ENCODE results near the gene ZNF222. TPM values are rescaled to one million over a fixed set of nuclear protein-coding genes. Genes with fewer than 3 reads are reported as not detected.

The ZNF222 gene
- 1 to 10 TPM; 1.8 to 3.8 (median 2.9) TPM for total RNA-seq

DNA sequence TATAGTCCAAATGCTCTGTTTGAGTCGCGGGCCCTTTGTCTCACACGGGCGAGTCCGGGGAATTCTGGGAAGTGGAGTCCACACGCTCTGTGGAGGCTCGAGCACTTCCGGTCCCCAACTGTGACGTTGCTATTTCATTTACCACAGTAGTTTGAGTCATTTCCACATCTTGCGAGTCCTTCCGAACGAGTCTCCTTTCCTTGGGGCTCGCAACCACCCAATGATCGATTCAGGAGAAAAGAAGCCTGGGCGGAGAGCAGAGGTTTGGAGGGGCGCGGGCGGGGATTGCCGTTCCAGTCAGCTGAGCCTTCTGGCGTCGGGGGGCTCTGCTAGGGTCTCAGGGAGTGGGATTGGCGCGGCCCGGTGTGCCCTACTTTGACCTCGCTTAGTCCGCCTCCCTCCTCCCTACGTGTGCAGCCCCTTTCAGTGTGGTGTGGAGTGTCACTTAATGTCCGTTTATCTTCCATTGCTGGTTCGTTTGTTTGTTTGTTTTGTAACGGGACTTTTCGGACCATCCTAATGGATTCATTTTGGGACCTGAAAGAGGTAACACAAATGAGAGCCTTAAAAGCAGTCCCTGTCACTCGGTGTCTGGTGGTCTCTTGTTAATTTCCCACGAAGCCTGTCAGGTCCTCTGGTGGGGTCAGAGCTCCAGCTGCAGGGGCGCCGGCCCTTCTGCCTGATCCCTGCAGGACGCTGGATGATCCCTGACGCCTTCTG, at the start of gene ZNF222:
TSS of gene ZNF222 (plus strand) at position 163 of the 720 bp plus-strand sequence. CDS start at position 221, 58 bp downstream.
- no peaks in the 10 kb centered on the region for H3K4me1 ChIP-seq
- peak within 1 kb of the TSS; percentile 41 to 55 for H3K27ac ChIP-seq
- peaks cover 26 to 32% of the 10 kb centered on the region in 2 donors for H3K9me3 ChIP-seq
- intact Hi-C loops (cut with DNase I; ENCODE audit: low total_unique reads): no loop called here
- H3K27me3 ChIP-seq: no peaks in the 10 kb centered on the region
- TF ChIP-seq, protein P1, sequence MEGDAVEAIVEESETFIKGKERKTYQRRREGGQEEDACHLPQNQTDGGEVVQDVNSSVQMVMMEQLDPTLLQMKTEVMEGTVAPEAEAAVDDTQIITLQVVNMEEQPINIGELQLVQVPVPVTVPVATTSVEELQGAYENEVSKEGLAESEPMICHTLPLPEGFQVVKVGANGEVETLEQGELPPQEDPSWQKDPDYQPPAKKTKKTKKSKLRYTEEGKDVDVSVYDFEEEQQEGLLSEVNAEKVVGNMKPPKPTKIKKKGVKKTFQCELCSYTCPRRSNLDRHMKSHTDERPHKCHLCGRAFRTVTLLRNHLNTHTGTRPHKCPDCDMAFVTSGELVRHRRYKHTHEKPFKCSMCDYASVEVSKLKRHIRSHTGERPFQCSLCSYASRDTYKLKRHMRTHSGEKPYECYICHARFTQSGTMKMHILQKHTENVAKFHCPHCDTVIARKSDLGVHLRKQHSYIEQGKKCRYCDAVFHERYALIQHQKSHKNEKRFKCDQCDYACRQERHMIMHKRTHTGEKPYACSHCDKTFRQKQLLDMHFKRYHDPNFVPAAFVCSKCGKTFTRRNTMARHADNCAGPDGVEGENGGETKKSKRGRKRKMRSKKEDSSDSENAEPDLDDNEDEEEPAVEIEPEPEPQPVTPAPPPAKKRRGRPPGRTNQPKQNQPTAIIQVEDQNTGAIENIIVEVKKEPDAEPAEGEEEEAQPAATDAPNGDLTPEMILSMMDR (IDR thresholded peaks at IDR 0.05): no peak
- TF ChIP-seq POLR2AphosphoS5 (IDR thresholded peaks at IDR 0.05): no peak
- TF ChIP-seq POLR2A (IDR thresholded peaks at IDR 0.05): no peak
- peak within 1 kb of the TSS; percentile 62 to 82 (median 77) for H3K4me3 ChIP-seq
- peak; percentile 58 to 67 for DNase-seq (ENCODE audit: low spot score in 2 of 2)
- peaks cover 10% of the 10 kb centered on the region for H3K36me3 ChIP-seq

DNA sequence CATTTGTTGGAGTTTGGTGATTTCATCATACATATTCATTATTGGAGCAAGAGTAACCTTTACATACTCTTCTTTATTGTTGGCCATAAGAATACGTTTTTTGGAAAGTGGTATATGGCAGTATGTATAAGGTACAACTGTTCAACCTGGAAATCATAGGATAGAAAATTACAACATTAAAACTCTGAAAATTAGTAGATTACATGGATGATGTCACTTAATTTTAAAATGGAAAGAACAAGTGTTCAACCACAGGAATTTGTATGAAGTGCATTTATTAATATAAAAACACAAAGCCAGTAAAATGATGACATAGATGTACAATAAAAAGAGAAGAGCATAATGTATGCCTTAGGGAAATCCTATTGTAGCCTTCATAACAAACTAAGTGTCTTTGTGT, 48.4 kb upstream of the ZNF222 start:
- Histone ChIP-seq H3K36me3 (no peaks in the 10 kb centered on the region), H3K27me3 (no peaks in the 10 kb centered on the region), H3K4me1 (no peaks in the 10 kb centered on the region), H3K27ac (no peak overlapping the region), H3K9me3 (peaks cover 79 to 94% of the 10 kb centered on the region in 2 donors), H3K4me3 (no peak overlapping the region)
- no peak for TF ChIP-seq POLR2AphosphoS5 (IDR thresholded peaks at IDR 0.05)
- TF ChIP-seq POLR2A (IDR thresholded peaks at IDR 0.05): no peak
- TF ChIP-seq, protein P1 (IDR thresholded peaks at IDR 0.05): no peak
- DNase-seq (ENCODE audit: low spot score in 2 of 2): no peak
- intact Hi-C loops (cut with DNase I; ENCODE audit: low total_unique reads): no loop called here

DNA sequence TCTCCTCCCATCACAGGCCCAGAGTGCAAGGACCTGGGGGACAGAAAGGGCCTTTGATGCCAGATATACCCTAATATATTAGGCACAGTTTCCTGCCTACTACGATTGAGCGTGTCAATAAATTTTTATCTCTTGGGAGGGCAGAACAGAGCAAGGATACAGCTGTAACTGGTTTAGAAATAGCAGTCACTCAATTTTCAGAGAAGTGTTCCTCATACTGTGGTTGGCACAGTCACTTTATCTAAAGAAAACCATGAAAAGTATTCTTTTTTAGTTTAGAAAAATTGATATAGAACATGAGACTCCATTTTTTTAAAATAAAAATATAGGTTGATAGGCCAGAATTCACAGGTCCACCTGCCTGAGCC, 41.7 kb upstream of the ZNF222 start:
- no peaks in the 10 kb centered on the region for H3K27me3 ChIP-seq
- H3K4me3 ChIP-seq: peak overlapping the region; percentile 72 to 81 (median 76)
- no peak for DNase-seq (ENCODE audit: low spot score in 2 of 2)
- H3K27ac ChIP-seq: peak overlapping the region in 1 of 2 donors; percentile 90
- TF ChIP-seq POLR2A (IDR thresholded peaks at IDR 0.05): no peak
- TF ChIP-seq, protein P1 (IDR thresholded peaks at IDR 0.05): no peak
- TF ChIP-seq POLR2AphosphoS5 (IDR thresholded peaks at IDR 0.05): no peak
- H3K4me1 ChIP-seq: no peaks in the 10 kb centered on the region
- peaks cover 26 to 37% of the 10 kb centered on the region in 2 donors for H3K9me3 ChIP-seq
- H3K36me3 ChIP-seq: no peaks in the 10 kb centered on the region
- intact Hi-C loops (cut with DNase I; ENCODE audit: low total_unique reads): no loop called here

DNA sequence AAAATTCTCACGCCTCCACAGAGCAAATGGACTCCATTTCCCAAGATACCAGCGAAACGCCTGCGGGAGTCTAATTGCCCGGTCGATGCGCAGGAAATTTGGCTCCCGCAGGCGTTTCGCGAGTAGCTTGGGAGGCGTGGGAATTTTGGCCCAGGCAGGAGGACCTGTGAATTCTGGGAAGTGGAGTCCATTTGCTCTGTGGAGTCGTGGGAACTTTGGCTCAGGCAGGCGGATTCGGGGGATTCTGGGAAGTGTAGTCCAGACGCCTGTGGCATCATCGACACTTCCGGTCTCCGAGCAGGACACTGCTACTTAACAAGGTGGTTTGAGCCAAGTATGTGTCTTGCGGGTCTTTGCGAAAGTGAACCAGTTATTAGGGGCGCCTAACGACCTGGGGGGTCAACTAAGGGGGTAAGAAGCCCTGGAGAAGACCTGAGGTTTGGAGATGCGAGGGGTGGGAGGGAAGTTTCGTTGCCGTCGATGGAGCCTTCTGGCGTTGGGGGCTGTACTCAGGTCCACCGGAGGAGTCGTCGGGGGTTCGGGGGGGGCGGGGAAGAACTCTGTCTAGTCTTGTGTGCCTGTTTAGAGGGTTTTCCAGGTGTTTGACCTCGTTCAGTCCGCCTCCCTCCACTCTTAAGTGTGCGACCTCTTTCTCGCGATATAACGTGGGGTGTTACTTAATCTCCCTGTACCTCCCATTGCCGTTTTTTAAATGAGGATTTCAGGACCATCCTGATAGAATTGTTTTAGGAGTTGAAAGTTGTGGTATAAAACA, 41.1 kb upstream of the ZNF222 start, which contains the start of gene ZNF155:
TSS of gene ZNF155 (plus strand) at position 277 of the 775 bp plus-strand sequence. CDS start 4,356 bp downstream, outside the sequence.
- DNase-seq (ENCODE audit: low spot score in 2 of 2): peak; percentile 85 to 91
- Histone ChIP-seq H3K4me1 (no peaks in the 10 kb centered on the region), H3K9me3 (peaks cover 20 to 36% of the 10 kb centered on the region in 2 donors), H3K27me3 (no peaks in the 10 kb centered on the region), H3K4me3 (peak within 1 kb of the TSS; percentile 72 to 81 (median 76)), H3K36me3 (no peaks in the 10 kb centered on the region), H3K27ac (peak within 1 kb of the TSS; percentile 90 to 91)
- no peak for TF ChIP-seq POLR2A (IDR thresholded peaks at IDR 0.05)
- peak; percentile 68 to 75 (median 72) for TF ChIP-seq POLR2AphosphoS5 (IDR thresholded peaks at IDR 0.05)
- TF ChIP-seq, protein P1 (IDR thresholded peaks at IDR 0.05): no peak
- intact Hi-C loops (cut with DNase I; ENCODE audit: low total_unique reads): no loop called here

DNA sequence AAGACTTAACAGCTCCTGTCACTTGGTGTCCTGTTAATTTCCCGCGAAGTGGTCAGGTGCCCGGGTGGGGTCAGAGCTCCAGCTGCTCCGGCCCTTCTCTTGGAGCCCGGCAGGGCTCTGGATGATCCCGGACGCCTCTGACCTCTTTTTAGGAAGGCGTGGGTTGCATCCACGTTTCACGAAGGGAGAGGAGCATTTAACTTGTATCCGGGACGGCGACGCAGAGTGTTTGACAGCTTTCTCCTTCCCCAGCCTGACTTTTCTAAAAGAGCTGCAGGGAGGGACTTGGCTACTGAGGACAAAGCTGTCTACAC, 40.5 kb upstream of the ZNF222 start:
- H3K4me1 ChIP-seq: no peaks in the 10 kb centered on the region
- H3K4me3 ChIP-seq: peak overlapping the region; percentile 72 to 81 (median 76)
- TF ChIP-seq, protein P1 (IDR thresholded peaks at IDR 0.05): no peak
- TF ChIP-seq POLR2A (IDR thresholded peaks at IDR 0.05) (no peak), POLR2AphosphoS5 (IDR thresholded peaks at IDR 0.05) (no peak)
- intact Hi-C loops (cut with DNase I; ENCODE audit: low total_unique reads): no loop called here
- H3K27me3 ChIP-seq: no peaks in the 10 kb centered on the region
- peaks cover 14 to 32% of the 10 kb centered on the region in 2 donors for H3K9me3 ChIP-seq
- no peak for DNase-seq (ENCODE audit: low spot score in 2 of 2)
- H3K27ac ChIP-seq: peak overlapping the region; percentile 90 to 91
- H3K36me3 ChIP-seq: no peaks in the 10 kb centered on the region
